ENCODE results near the gene SLC27A3. TPM values are rescaled to one million over a fixed set of nuclear protein-coding genes. Genes with fewer than 3 reads are reported as not detected.

Gene SLC27A3
- total RNA-seq, 3 donors from 2014 or later (not counting 1 experiment from before 2014, with no cell fraction given): 65.3 to 107 (median 89.8) TPM

- DNase-seq (no peak), ATAC-seq (no peak)
- peaks cover 18% of the 10 kb centered on the region for H3K4me1 ChIP-seq (ENCODE audit: control insufficient read depth, insufficient read depth, low read length)
- intact Hi-C loops (cut with micrococcal nuclease): no loop called here
- H3K27ac ChIP-seq (ENCODE audit: low read length): no peak overlapping the region
- Mint-ChIP-seq H3K27ac (peak overlapping the region; percentile 47 to 89), H3K4me1 (peaks cover 13 to 15% of the 10 kb centered on the region in 2 donors), H3K4me3 (no peak overlapping the region), H3K36me3 (no peaks in the 10 kb centered on the region), H3K27me3 (ENCODE audit: low read depth in 2 of 2) (no peaks in the 10 kb centered on the region), H3K9me3 (no peaks in the 10 kb centered on the region)
- WGBS (ENCODE audit: insufficient coverage): 84% methylated on average over 4 of the region's 5 CpGs
- no peaks in the 10 kb centered on the region for H3K27me3 ChIP-seq (ENCODE audit: control insufficient read depth, insufficient read depth, low read length)
- TF ChIP-seq CTCF (IDR thresholded peaks at IDR 0.05): no peak
- H3K9me3 ChIP-seq (ENCODE audit: control insufficient read depth, insufficient read depth, low read length): no peaks in the 10 kb centered on the region
- H3K4me3 ChIP-seq (ENCODE audit: low read length): no peak overlapping the region
- H3K36me3 ChIP-seq (ENCODE audit: control insufficient read depth, insufficient read depth, low read length): no peaks in the 10 kb centered on the region
Measured at GRCh38 chr1:153730468-153730988, 44.7 kb upstream of the SLC27A3 start.

- peaks cover 5% of the 10 kb centered on the region for H3K4me1 ChIP-seq (ENCODE audit: control insufficient read depth, insufficient read depth, low read length)
- WGBS (ENCODE audit: insufficient coverage): 91% methylated on average over 1 of the region's 1 CpG
- Mint-ChIP-seq H3K36me3 (no peaks in the 10 kb centered on the region), H3K9me3 (no peaks in the 10 kb centered on the region), H3K27ac (no peak overlapping the region), H3K4me3 (no peak overlapping the region), H3K4me1 (peaks cover 11 to 13% of the 10 kb centered on the region in 2 donors), H3K27me3 (ENCODE audit: low read depth in 2 of 2) (no peaks in the 10 kb centered on the region)
- no peak overlapping the region for H3K27ac ChIP-seq (ENCODE audit: low read length)
- no peaks in the 10 kb centered on the region for H3K27me3 ChIP-seq (ENCODE audit: control insufficient read depth, insufficient read depth, low read length)
- no peaks in the 10 kb centered on the region for H3K36me3 ChIP-seq (ENCODE audit: control insufficient read depth, insufficient read depth, low read length)
- DNase-seq (no peak), ATAC-seq (no peak)
- no peak overlapping the region for H3K4me3 ChIP-seq (ENCODE audit: low read length)
- H3K9me3 ChIP-seq (ENCODE audit: control insufficient read depth, insufficient read depth, low read length): no peaks in the 10 kb centered on the region
- intact Hi-C loops (cut with micrococcal nuclease): no loop called here
- no peak for TF ChIP-seq CTCF (IDR thresholded peaks at IDR 0.05)
Measured at GRCh38 chr1:153733970-153734369, 41.2 kb upstream of the SLC27A3 start.

- Histone ChIP-seq H3K4me3 (ENCODE audit: low read length) (no peak overlapping the region), H3K4me1 (ENCODE audit: control insufficient read depth, insufficient read depth, low read length) (no peaks in the 10 kb centered on the region), H3K27me3 (ENCODE audit: control insufficient read depth, insufficient read depth, low read length) (no peaks in the 10 kb centered on the region), H3K36me3 (ENCODE audit: control insufficient read depth, insufficient read depth, low read length) (no peaks in the 10 kb centered on the region), H3K9me3 (ENCODE audit: control insufficient read depth, insufficient read depth, low read length) (no peaks in the 10 kb centered on the region), H3K27ac (ENCODE audit: low read length) (no peak overlapping the region)
- ATAC-seq (no peak), DNase-seq (no peak)
- H3K27me3 Mint-ChIP-seq (ENCODE audit: low read depth in 2 of 2): no peaks in the 10 kb centered on the region
- H3K36me3 Mint-ChIP-seq: no peaks in the 10 kb centered on the region
- no peak overlapping the region for H3K4me3 Mint-ChIP-seq
- peaks cover 6 to 8% of the 10 kb centered on the region in 2 donors for H3K4me1 Mint-ChIP-seq
- no peak for TF ChIP-seq CTCF (IDR thresholded peaks at IDR 0.05)
- 95% methylated on average over 3 of the region's 3 CpGs for WGBS (ENCODE audit: insufficient coverage)
- intact Hi-C loops (cut with micrococcal nuclease): no loop called here
- H3K9me3 Mint-ChIP-seq: no peaks in the 10 kb centered on the region
- H3K27ac Mint-ChIP-seq: no peak overlapping the region
Measured at GRCh38 chr1:153734396-153735089, 40.7 kb upstream of the SLC27A3 start.

- Histone ChIP-seq H3K4me3 (ENCODE audit: low read length) (no peak overlapping the region), H3K9me3 (ENCODE audit: control insufficient read depth, insufficient read depth, low read length) (no peaks in the 10 kb centered on the region), H3K27me3 (ENCODE audit: control insufficient read depth, insufficient read depth, low read length) (no peaks in the 10 kb centered on the region), H3K27ac (ENCODE audit: low read length) (no peak overlapping the region), H3K36me3 (ENCODE audit: control insufficient read depth, insufficient read depth, low read length) (no peaks in the 10 kb centered on the region), H3K4me1 (ENCODE audit: control insufficient read depth, insufficient read depth, low read length) (no peaks in the 10 kb centered on the region)
- H3K4me1 Mint-ChIP-seq: peaks cover 6 to 8% of the 10 kb centered on the region in 2 donors
- no peaks in the 10 kb centered on the region for H3K9me3 Mint-ChIP-seq
- H3K27ac Mint-ChIP-seq: no peak overlapping the region
- DNase-seq (no peak), ATAC-seq (no peak)
- WGBS (ENCODE audit: insufficient coverage): 96% methylated on average over 3 of the region's 3 CpGs
- TF ChIP-seq CTCF (IDR thresholded peaks at IDR 0.05): no peak
- H3K27me3 Mint-ChIP-seq (ENCODE audit: low read depth in 2 of 2): no peaks in the 10 kb centered on the region
- intact Hi-C loops (cut with micrococcal nuclease): no loop called here
- no peaks in the 10 kb centered on the region for H3K36me3 Mint-ChIP-seq
- no peak overlapping the region for H3K4me3 Mint-ChIP-seq
Measured at GRCh38 chr1:153735090-153735420, 40.2 kb upstream of the SLC27A3 start.

Data from natural killer cell (primary cell).